WERI-Rb-1 (cell line): ENCODE measurements around the gene CSNK1D.
A peak's percentile ranks its signal among the peaks of the same experiment; 100 is the strongest.

Source experiments
- DNase-seq: peaks from one replicate; pipeline ENCODE4 v3.0.0-alpha.2; 2020
- H3K27ac ChIP-seq: fragments of 250-450 bp; sonication (Bioruptor Pico); 2 replicates; pipeline ENCODE4 v1.5.1; 2020; ENCODE audit warnings: mild to moderate bottlenecking, moderate library complexity
- H3K27me3 ChIP-seq: fragments of 250-450 bp; sonication (Bioruptor Pico); 2 replicates; pipeline ENCODE4 v1.5.1; 2021; ENCODE audit warnings: mild to moderate bottlenecking, low read depth, moderate library complexity; ENCODE audit not compliant: insufficient read depth, severe bottlenecking
- H3K36me3 ChIP-seq: fragments of 250-450 bp; sonication (Bioruptor Pico); 2 replicates; pipeline ENCODE4 v1.5.1; 2020; ENCODE audit warnings: mild to moderate bottlenecking, moderate library complexity
- H3K4me3 ChIP-seq: 2 replicates; pipeline ENCODE4 v1.5.1; 2011; ENCODE audit warnings: low read depth, mild to moderate bottlenecking, control low read depth, low read length
- H3K9me3 ChIP-seq: fragments of 250-450 bp; sonication (Bioruptor Pico); 2 replicates; pipeline ENCODE4 v1.5.1; 2021; ENCODE audit warnings: mild to moderate bottlenecking, moderate library complexity; ENCODE audit not compliant: severe bottlenecking
- CTCF ChIP-seq: IDR thresholded peaks from 2 replicates; pipeline ENCODE4 v1.5.1; 2011; ENCODE audit warnings: low read depth, mild to moderate bottlenecking, control low read depth, inconsistent platforms, low read length

CSNK1D gene

GRCh38 chr17:82297280-82297713 lies 23.8 kb upstream of the CSNK1D start:
- Histone ChIP-seq H3K27me3 (no peaks in the 10 kb centered on the region), H3K4me3 (no peak overlapping the region), H3K9me3 (no peaks in the 10 kb centered on the region), H3K36me3 (no peaks in the 10 kb centered on the region), H3K27ac (no peak overlapping the region)
- TF ChIP-seq CTCF, result no peak
- DNase-seq, result no peak

DNA sequence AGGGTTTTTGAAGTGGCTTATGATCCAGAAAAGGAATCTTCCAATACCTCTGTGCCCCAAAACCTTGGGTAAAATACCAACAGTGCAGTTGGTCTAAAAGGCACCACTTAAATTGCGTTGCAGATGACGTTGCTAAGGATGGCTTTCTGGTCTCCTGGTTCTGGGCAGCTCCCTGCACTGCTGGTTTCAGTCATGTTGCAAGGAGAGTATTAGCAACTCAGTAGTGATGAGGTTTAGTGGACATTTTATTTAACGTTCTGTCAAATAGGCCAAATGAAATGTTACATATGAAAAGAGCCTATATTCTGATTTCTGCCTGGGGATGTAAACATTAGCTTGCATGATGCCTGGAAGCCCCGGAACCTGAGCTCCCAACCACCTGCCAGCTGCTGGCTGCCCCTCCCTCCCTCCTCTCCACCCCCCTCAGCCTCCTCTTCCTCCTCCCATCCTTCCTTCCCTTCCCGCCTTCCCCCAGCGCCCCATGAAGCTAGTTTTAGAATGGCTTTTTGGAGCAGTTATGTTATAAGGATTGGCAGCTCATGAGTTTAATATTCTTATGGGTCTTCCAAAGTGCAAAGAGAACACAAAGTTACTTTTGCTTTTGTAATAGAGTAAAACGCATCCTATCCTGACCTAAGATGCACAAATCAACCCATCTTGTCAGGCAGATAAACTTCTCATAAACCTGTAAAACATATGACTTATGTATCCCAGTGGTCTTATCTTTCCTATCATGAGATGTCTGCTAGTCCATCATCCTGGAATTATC lies 23.2 kb upstream of the CSNK1D start:
- Histone ChIP-seq H3K9me3 (no peaks in the 10 kb centered on the region), H3K4me3 (no peak overlapping the region), H3K27me3 (no peaks in the 10 kb centered on the region), H3K27ac (no peak overlapping the region), H3K36me3 (no peaks in the 10 kb centered on the region)
- DNase-seq, result no peak
- TF ChIP-seq CTCF, result no peak

DNA sequence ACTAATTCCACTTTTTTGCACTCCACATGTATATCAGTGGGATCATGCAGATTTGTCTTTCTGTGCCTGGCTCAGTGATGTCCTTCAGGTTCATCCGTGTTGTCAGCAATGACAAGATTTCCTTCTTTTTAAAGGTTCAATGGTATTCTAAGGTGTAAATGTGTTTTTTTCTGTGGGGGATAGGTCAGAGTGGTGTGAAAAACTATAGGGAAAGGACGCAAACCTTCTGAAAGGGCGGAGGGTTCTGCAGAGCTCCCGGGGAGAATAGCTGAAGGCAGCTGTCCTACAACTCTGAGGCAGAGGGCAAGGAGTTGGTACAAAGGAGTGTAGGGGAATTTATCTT lies 21.9 kb upstream of the CSNK1D start:
- H3K4me3 ChIP-seq, result no peak overlapping the region
- no peaks in the 10 kb centered on the region for H3K36me3 ChIP-seq
- no peaks in the 10 kb centered on the region for H3K9me3 ChIP-seq
- H3K27me3 ChIP-seq, result no peaks in the 10 kb centered on the region
- DNase-seq, result no peak
- TF ChIP-seq CTCF, result no peak
- H3K27ac ChIP-seq, result no peak overlapping the region

- no peaks in the 10 kb centered on the region for H3K36me3 ChIP-seq
- H3K27ac ChIP-seq, result peak overlapping the region; percentile 77
- H3K4me3 ChIP-seq, result peak overlapping the region; percentile 60
- no peak for DNase-seq
- no peaks in the 10 kb centered on the region for H3K9me3 ChIP-seq
- TF ChIP-seq CTCF, result no peak
- no peaks in the 10 kb centered on the region for H3K27me3 ChIP-seq
Measured at GRCh38 chr17:82294064-82294773, 20.7 kb upstream of the CSNK1D start.

- no peak for TF ChIP-seq CTCF
- Histone ChIP-seq H3K36me3 (no peaks in the 10 kb centered on the region), H3K27ac (peak overlapping the region; percentile 99), H3K27me3 (no peaks in the 10 kb centered on the region), H3K9me3 (peaks cover under 1% of the 10 kb centered on the region), H3K4me3 (peak overlapping the region; percentile 87)
- peak; percentile 99 for DNase-seq
Measured at GRCh38 chr17:82292251-82293154, 19.0 kb upstream of the CSNK1D start.
